PC-9 (cell line): Measurements from ENCODE around the gene CD151. TPM values are rescaled to one million over a fixed set of nuclear protein-coding genes. Genes with fewer than 3 reads are reported as not detected.
A peak's percentile ranks its signal among the peaks of the same experiment; 100 is the strongest.

ENCODE experiments used
- BruUV-seq: library from RNA; stranded (reverse); fragments of 400-500 nt; replicated peaks from 2 replicates; lab custom pipeline; 2021; lab: Mats Ljungman, UMichigan
- CTCF ChIA-PET: fragments of 300-600 bp; sonication (Branson Sonifier 250); formaldehyde crosslinking; loops from one replicate; lab custom pipeline; 2022; ENCODE audit warnings: antibody characterized with exemption; lab: Charles Lee
- POLR2A ChIA-PET: fragments of 300-600 bp; sonication (Branson Sonifier 250); formaldehyde crosslinking; loops from one replicate; lab custom pipeline; 2022; ENCODE audit warnings: antibody characterized with exemption; ENCODE audit not compliant: unreplicated experiment; lab: Charles Lee
- DNase-seq, 2 experiments: peaks; one replicate each; pipeline versions ENCODE4 v3.0.0 to v3.0.0-alpha.2; 2015 to 2022; ENCODE audit warnings: mixed read lengths in 1 of 2
- H2AFZ ChIP-seq: fragments of 200-600 bp; sonication (generic); 2 replicates; pipeline ENCODE4 v1.8.1; 2017; ENCODE audit warnings: antibody characterized with exemption
- H3F3A ChIP-seq: fragments of 200-600 bp; sonication (generic); 2 replicates; pipeline ENCODE4 v1.8.1; 2017; ENCODE audit warnings: antibody characterized with exemption, mild to moderate bottlenecking, low read depth; ENCODE audit not compliant: insufficient read depth
- H3K27ac ChIP-seq: fragments of 200-600 bp; sonication (generic); 2 replicates; pipeline ENCODE4 v1.6.1; 2016; ENCODE audit warnings: mixed run types
- H3K27me3 ChIP-seq: fragments of 200-600 bp; sonication (generic); 2 replicates; pipeline ENCODE4 v1.6.1; 2016; ENCODE audit warnings: low read depth, mixed run types; ENCODE audit not compliant: insufficient read depth
- H3K36me3 ChIP-seq: fragments of 200-600 bp; sonication (generic); 2 replicates; pipeline ENCODE4 v1.6.1; 2016; ENCODE audit warnings: low read depth, mixed run types
- H3K4me1 ChIP-seq: fragments of 200-600 bp; sonication (generic); replicated peaks from 2 replicates; pipeline ENCODE4 v1.6.1; 2016; ENCODE audit warnings: mixed run types; ENCODE audit not compliant: insufficient read depth
- H3K4me2 ChIP-seq: fragments of 200-600 bp; sonication (generic); 2 replicates; pipeline ENCODE4 v1.6.1; 2017; ENCODE audit warnings: mixed run types
- H3K4me3 ChIP-seq: fragments of 200-600 bp; sonication (generic); 2 replicates; pipeline ENCODE4 v1.6.1; 2016; ENCODE audit warnings: mixed run types
- H3K79me2 ChIP-seq: fragments of 200-600 bp; sonication (generic); 2 replicates; pipeline ENCODE4 v1.6.1; 2017; ENCODE audit warnings: low read depth, mixed run types
- H3K9me2 ChIP-seq: fragments of 200-600 bp; sonication (generic); 2 replicates; pipeline ENCODE4 v1.8.1; 2017; ENCODE audit warnings: mild to moderate bottlenecking; ENCODE audit not compliant: insufficient read depth
- H3K9me3 ChIP-seq: fragments of 200-600 bp; sonication (generic); 2 replicates; pipeline ENCODE4 v1.8.1; 2016; ENCODE audit warnings: low read depth; ENCODE audit not compliant: insufficient read depth
- H4K20me1 ChIP-seq: fragments of 200-600 bp; sonication (generic); 2 replicates; pipeline ENCODE4 v1.8.1; 2017; ENCODE audit not compliant: insufficient read depth
- EZH2 ChIP-seq: fragments of 200-600 bp; sonication (generic); IDR thresholded peaks from 2 replicates; pipeline ENCODE4 v1.8.0; 2017; ENCODE audit warnings: antibody characterized with exemption, low read depth
- intact Hi-C: fragments of 100-400 bp; cut with micrococcal nuclease; formaldehyde crosslinking; loops from one replicate; pipeline ENCODE4 v1.10.0; 2022; ENCODE audit not compliant: unreplicated experiment
- total RNA-seq: library from RNA; stranded (reverse); gene quantifications from 2 replicates; pipeline ENCODE4 v1.2.3, GENCODE V29; 2021
- TF ChIP-seq, protein P1 (sequence below): fragments of 200-600 bp; sonication (generic); conservative IDR thresholded peaks from 2 replicates; pipeline ENCODE4 v1.6.1; 2017; ENCODE audit warnings: mixed run types, antibody characterized with exemption, mild to moderate bottlenecking, moderate library complexity

The CD151 gene
- total RNA-seq, 1 experiment from 2014 or later = 184 TPM

DNA sequence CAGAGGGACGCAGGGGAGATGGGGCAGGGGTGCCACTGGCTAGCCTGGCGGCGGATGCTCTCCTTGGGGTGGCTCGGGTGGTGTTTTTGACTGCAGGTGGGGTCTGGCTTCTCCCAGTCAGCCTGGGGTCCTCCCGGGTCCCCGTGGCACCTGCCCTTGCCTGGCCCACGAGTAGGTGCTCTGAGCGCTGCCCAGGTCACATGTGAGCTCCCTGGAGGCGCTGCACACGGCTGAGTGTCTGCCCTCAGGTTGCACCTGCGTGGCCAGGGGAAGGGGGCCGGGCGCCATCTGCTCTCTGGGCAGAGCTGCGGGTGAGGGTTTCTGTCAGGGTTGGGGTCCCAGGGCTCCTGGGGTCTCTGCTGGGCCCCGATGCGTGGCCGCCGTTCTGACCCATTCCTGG is 15.1 kb downstream of the CD151 start:
- H3K36me3 ChIP-seq = no peaks in the 10 kb centered on the region
- BruUV-seq = no TSS peak
- no peak for DNase-seq
- no peak overlapping the region for H3K4me2 ChIP-seq
- intact Hi-C loops = no loop called here
- ChIA-PET CTCF (no interaction called here), POLR2A (no interaction called here)
- no peaks in the 10 kb centered on the region for H3K9me3 ChIP-seq
- H3K27ac ChIP-seq = no peak overlapping the region
- no peak overlapping the region for H2AFZ ChIP-seq
- peaks cover 6% of the 10 kb centered on the region; the same call in 1 of the 2 replicates for H3F3A ChIP-seq
- no peaks in the 10 kb centered on the region for H3K79me2 ChIP-seq
- no peak for TF ChIP-seq EZH2
- TF ChIP-seq, protein P1, sequence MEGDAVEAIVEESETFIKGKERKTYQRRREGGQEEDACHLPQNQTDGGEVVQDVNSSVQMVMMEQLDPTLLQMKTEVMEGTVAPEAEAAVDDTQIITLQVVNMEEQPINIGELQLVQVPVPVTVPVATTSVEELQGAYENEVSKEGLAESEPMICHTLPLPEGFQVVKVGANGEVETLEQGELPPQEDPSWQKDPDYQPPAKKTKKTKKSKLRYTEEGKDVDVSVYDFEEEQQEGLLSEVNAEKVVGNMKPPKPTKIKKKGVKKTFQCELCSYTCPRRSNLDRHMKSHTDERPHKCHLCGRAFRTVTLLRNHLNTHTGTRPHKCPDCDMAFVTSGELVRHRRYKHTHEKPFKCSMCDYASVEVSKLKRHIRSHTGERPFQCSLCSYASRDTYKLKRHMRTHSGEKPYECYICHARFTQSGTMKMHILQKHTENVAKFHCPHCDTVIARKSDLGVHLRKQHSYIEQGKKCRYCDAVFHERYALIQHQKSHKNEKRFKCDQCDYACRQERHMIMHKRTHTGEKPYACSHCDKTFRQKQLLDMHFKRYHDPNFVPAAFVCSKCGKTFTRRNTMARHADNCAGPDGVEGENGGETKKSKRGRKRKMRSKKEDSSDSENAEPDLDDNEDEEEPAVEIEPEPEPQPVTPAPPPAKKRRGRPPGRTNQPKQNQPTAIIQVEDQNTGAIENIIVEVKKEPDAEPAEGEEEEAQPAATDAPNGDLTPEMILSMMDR = no peak
- H3K4me1 ChIP-seq = peaks cover 16% of the 10 kb centered on the region
- no peak overlapping the region for H3K4me3 ChIP-seq
- no peaks in the 10 kb centered on the region for H3K27me3 ChIP-seq
- H4K20me1 ChIP-seq = no peaks in the 10 kb centered on the region
- no peaks in the 10 kb centered on the region for H3K9me2 ChIP-seq

DNA sequence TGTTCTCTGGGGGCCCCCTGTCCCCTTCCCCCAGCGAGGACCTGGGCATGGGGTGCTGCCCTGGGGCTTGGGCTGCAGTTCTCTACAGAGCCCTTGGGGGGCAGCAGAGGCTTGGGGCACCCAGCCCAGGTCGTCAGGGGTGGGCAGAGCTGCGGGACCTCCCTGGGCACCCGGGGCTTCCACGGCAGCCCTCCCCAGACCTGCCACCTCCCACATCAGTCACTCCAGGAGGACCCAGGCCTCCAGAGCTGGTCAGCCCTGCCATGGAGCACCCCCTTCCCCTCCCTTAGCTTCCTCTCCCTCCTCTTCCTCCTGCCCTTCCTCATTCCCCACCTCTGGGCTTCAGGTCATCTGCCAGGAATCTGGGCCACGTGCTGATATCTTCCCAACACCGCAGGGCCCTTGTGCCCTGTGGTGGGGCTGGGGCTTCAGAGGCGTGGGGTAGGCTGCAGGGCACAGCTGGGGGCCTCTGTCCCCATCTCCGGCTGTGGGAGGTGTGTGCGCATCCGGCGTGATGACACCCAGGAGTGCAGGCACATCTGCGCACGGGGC is 15.7 kb downstream of the CD151 start:
- ChIA-PET POLR2A (no interaction called here), CTCF (no interaction called here)
- Histone ChIP-seq H3F3A (peaks cover 6% of the 10 kb centered on the region; the same call in 1 of the 2 replicates), H4K20me1 (no peaks in the 10 kb centered on the region), H3K79me2 (no peaks in the 10 kb centered on the region), H3K4me1 (peaks cover 16% of the 10 kb centered on the region), H3K9me2 (no peaks in the 10 kb centered on the region), H3K4me2 (no peak overlapping the region), H3K4me3 (no peak overlapping the region), H3K27ac (no peak overlapping the region), H2AFZ (no peak overlapping the region), H3K27me3 (no peaks in the 10 kb centered on the region), H3K36me3 (no peaks in the 10 kb centered on the region), H3K9me3 (no peaks in the 10 kb centered on the region)
- no peak for DNase-seq
- BruUV-seq = no TSS peak
- TF ChIP-seq, protein P1 = peak; percentile 84
- TF ChIP-seq EZH2 = no peak
- intact Hi-C loops = no loop called here

GRCh38 chr11:849104-849824 is 16.5 kb downstream of the CD151 start:
- Histone ChIP-seq H2AFZ (no peak overlapping the region), H3K9me2 (no peaks in the 10 kb centered on the region), H3K9me3 (no peaks in the 10 kb centered on the region), H3K4me3 (no peak overlapping the region), H4K20me1 (no peaks in the 10 kb centered on the region), H3K27ac (no peak overlapping the region), H3K27me3 (no peaks in the 10 kb centered on the region), H3K4me1 (peaks cover 9% of the 10 kb centered on the region; the same call in 1 of the 2 replicates), H3K79me2 (no peaks in the 10 kb centered on the region), H3F3A (peaks cover 6% of the 10 kb centered on the region; the same call in 1 of the 2 replicates), H3K36me3 (no peaks in the 10 kb centered on the region), H3K4me2 (no peak overlapping the region)
- ChIA-PET POLR2A (no interaction called here), CTCF (no interaction called here)
- BruUV-seq = no TSS peak
- intact Hi-C loops = no loop called here
- DNase-seq = no peak
- TF ChIP-seq, protein P1 = no peak
- TF ChIP-seq EZH2 = no peak
